HepG2 (cell line): ENCODE measurements around the gene AKIRIN1. TPM values are rescaled to one million over a fixed set of nuclear protein-coding genes. Genes with fewer than 3 reads are reported as not detected.

Source experiments
- EEA1 ChIP-seq: sonication (generic); formaldehyde crosslinking; IDR thresholded peaks from 2 replicates; pipeline ENCODE4 v1.5.1; 2020; ENCODE audit warnings: mild to moderate bottlenecking, missing genetic modification reagents, borderline replicate concordance
- KDM5A ChIP-seq: fragments of 200-600 bp; sonication (generic); IDR thresholded peaks from 2 replicates; pipeline ENCODE4 v1.7.0; 2018; ENCODE audit warnings: antibody characterized with exemption, mild to moderate bottlenecking, low read length, borderline replicate concordance
- MYC ChIP-seq: sonication (generic); formaldehyde crosslinking; IDR thresholded peaks from 2 replicates; pipeline ENCODE4 v1.9.0; 2021; ENCODE audit warnings: missing genetic modification reagents, borderline replicate concordance
- SMARCC2 ChIP-seq: fragments of 450-650 bp; IDR thresholded peaks from 2 replicates; pipeline ENCODE4 v1.6.1; 2017; ENCODE audit warnings: antibody characterized with exemption, mild to moderate bottlenecking
- SNAPC4 ChIP-seq: sonication (generic); formaldehyde crosslinking; IDR thresholded peaks from 2 replicates; pipeline ENCODE4 v1.4.0; 2020; ENCODE audit warnings: mild to moderate bottlenecking, missing genetic modification reagents
- ZBTB40 ChIP-seq, 2 experiments: fragments of 450-650 bp in 1 of 2; sonication (generic) in 1 of 2; formaldehyde crosslinking in 1 of 2; IDR thresholded peaks; 2 replicates each; pipeline versions ENCODE4 v1.6.1 to v1.8.0; 2016 to 2022; ENCODE audit warnings: antibody characterized with exemption in 1 of 2, mild to moderate bottlenecking in 1 of 2, missing genetic modification reagents in 1 of 2
- ZFP41 ChIP-seq: sonication (generic); formaldehyde crosslinking; IDR thresholded peaks from 2 replicates; pipeline ENCODE4 v1.4.0; 2020; ENCODE audit warnings: mild to moderate bottlenecking, missing genetic modification reagents, borderline replicate concordance
- ZNF577 ChIP-seq: sonication (generic); formaldehyde crosslinking; IDR thresholded peaks from 2 replicates; pipeline ENCODE4 v1.4.0; 2020; ENCODE audit warnings: mild to moderate bottlenecking, low read depth, missing genetic modification reagents, borderline replicate concordance
- ZNF615 ChIP-seq: sonication (generic); formaldehyde crosslinking; IDR thresholded peaks from 2 replicates; pipeline ENCODE4 v1.5.0; 2020; ENCODE audit warnings: mild to moderate bottlenecking, missing genetic modification reagents, borderline replicate concordance
- ZNF83 ChIP-seq: sonication (generic); formaldehyde crosslinking; IDR thresholded peaks from 2 replicates; pipeline ENCODE4 v1.4.0; 2020; ENCODE audit warnings: missing genetic modification reagents, mild to moderate bottlenecking, borderline replicate concordance
- polyA plus RNA-seq, 8 experiments: library from polyadenylated mRNA; depleted of rRNA in 3 of 8; stranded (reverse) in 7 of 8; unstranded in 1 of 8; fragments of >200 nt; fragmentation: Illumina TruSeq in 4 of 8; extraction: Trizol in 4 of 8; gene quantifications; 2 replicates each; pipeline versions ENCODE4 v1.2.1 to v1.2.3, GENCODE V29; 2011 to 2016; ENCODE audit warnings: low read depth in 4 of 8, missing spikeins in 1 of 8, mixed read lengths in 1 of 8; ENCODE audit not compliant: insufficient read depth in 1 of 8
- total RNA-seq, 5 experiments: library from RNA; depleted of rRNA; stranded (reverse); fragments of >200 nt; fragmentation: Illumina TruSeq; extraction: Trizol; gene quantifications; 2 replicates each; pipeline ENCODE4 v1.2.3, GENCODE V29; 2016; ENCODE audit warnings: low read depth in 1 of 5
- TF ChIP-seq, protein P1 (sequence below): sonication (generic); formaldehyde crosslinking; conservative IDR thresholded peaks from 2 replicates; pipeline ENCODE4 v1.5.0; 2020; ENCODE audit warnings: missing genetic modification reagents

Gene AKIRIN1
- total and polyA plus RNA-seq, 2 of the 13 experiments (the other 11 are each of a cell fraction or from before 2014, with no cell fraction given) = 123 to 157 TPM

- no peak for TF ChIP-seq ZBTB40 (IDR thresholded peaks at IDR 0.05)
- TF ChIP-seq ZBTB40 (CRISPR knock-in tag; IDR thresholded peaks at IDR 0.05) = no peak
- TF ChIP-seq SNAPC4 (CRISPR knock-in tag) = no peak
- peak; percentile 79; the same call in 1 of the 2 replicates for TF ChIP-seq MYC (CRISPR knock-in tag)
- no peak for TF ChIP-seq ZNF615 (CRISPR knock-in tag)
- TF ChIP-seq KDM5A = peak; percentile 69
- no peak for TF ChIP-seq SMARCC2
- no peak for TF ChIP-seq ZNF577
- no peak for TF ChIP-seq ZNF83 (CRISPR knock-in tag)
- 0 out of 2 replicates have a peak, but pooled peaks have one; percentile 31 for TF ChIP-seq EEA1
- no peak for TF ChIP-seq ZFP41 (CRISPR knock-in tag)
- TF ChIP-seq, protein P1, sequence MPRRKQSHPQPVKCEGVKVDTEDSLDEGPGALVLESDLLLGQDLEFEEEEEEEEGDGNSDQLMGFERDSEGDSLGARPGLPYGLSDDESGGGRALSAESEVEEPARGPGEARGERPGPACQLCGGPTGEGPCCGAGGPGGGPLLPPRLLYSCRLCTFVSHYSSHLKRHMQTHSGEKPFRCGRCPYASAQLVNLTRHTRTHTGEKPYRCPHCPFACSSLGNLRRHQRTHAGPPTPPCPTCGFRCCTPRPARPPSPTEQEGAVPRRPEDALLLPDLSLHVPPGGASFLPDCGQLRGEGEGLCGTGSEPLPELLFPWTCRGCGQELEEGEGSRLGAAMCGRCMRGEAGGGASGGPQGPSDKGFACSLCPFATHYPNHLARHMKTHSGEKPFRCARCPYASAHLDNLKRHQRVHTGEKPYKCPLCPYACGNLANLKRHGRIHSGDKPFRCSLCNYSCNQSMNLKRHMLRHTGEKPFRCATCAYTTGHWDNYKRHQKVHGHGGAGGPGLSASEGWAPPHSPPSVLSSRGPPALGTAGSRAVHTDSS = peak; percentile 81; the same call in 1 of the 2 replicates
These were observed at the start of gene AKIRIN1 (continued) for GRCh38 chr1:38990738-38991637.
